ENCODE data around the gene ASXL2.
"Not testable (repeated sequence)": the region's sequence is repeated elsewhere in the genome, so short reads cannot be mapped to it uniquely, and the experiment has no call there.

The ASXL2 gene

DNA sequence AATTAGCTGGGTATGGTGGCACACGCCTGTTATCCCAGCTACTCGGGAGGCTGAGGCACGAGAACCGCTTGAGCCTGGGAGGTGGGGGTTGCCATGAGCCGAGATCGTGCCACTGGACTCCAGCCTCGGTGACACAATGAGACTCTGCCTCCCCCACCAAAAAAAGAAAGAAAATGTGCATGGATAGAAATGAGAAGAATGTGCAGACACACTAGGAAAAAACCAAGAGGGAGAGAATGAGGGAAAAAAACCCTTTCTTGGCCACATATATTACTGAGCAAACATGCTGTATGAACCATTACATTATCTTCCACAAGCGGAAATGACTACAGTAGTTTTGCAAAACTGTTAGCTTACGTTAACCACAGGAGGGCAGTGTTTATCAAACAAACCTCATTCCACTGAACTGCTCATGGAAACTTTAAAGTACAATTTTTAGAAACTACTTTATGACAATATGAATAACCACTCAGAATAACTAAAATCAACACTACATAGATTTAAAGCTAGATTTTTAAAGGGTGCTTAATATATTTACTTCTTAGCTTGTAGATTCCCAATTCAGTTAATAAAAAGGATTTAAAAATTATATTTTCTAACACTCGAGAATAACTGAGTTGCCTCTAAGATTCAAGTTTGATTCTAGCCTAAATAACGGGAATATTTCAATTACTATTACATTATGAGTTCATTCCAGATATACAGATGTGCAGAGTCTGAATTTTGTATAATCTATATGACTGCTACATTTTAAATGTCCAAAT is 26.4 kb downstream of the ASXL2 start:
- H3K4me3 ChIP-seq (ENCODE audit: low read depth in 1 of 2, low read length in 2 of 2) = no peak overlapping the region
- H3K9ac ChIP-seq (ENCODE audit: low read length) = no peak overlapping the region
- H3K27ac ChIP-seq (ENCODE audit: low read depth, low read length) = no peak overlapping the region

DNA sequence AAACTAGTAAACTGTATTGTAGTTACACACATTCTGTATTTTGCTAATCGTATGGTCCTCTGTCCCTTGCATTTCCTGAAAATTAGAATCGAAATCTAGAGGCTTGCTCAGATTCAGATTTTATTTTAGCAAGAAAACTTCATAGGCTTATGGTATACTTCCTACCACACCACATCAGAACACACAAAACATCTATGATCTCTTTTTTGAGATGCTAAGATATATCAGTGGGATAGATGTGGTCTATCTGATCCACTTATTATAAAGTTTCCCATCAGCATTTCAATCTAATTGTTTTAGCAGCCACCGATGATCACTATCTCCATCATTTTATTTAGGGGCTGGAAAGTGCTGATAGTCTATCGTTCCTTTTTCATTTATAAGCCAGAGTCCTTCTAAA is 27.9 kb downstream of the ASXL2 start:
- not testable (repeated sequence) for H3K9ac ChIP-seq (ENCODE audit: low read length); H3K4me3 ChIP-seq (ENCODE audit: low read depth in 1 of 2, low read length in 2 of 2)

More for the DNA sequence above, 26.4 kb downstream of the ASXL2 start:
- Histone ChIP-seq H3K27me3 (ENCODE audit: control insufficient read depth in 1 of 2, insufficient read depth in 2 of 2, low read length in 2 of 2) (no peaks in the 10 kb centered on the region), H3K4me1 (ENCODE audit: insufficient read depth, low read length) (peaks cover 8% of the 10 kb centered on the region), H3K9me3 (ENCODE audit: low read length) (no peaks in the 10 kb centered on the region), H3K36me3 (ENCODE audit: insufficient read depth, low read length) (no peaks in the 10 kb centered on the region)

GRCh38 chr2:25849350-25849749 is 28.9 kb downstream of the ASXL2 start:
- H3K27me3 ChIP-seq (ENCODE audit: control insufficient read depth in 1 of 2, insufficient read depth in 2 of 2, low read length in 2 of 2); H3K27ac ChIP-seq (ENCODE audit: low read depth, low read length); H3K4me1 ChIP-seq (ENCODE audit: insufficient read depth, low read length); H3K9me3 ChIP-seq (ENCODE audit: low read length); H3K4me3 ChIP-seq (ENCODE audit: low read depth in 1 of 2, low read length in 2 of 2); H3K9ac ChIP-seq (ENCODE audit: low read length); H3K36me3 ChIP-seq (ENCODE audit: insufficient read depth, low read length): not testable (repeated sequence)

More for the DNA sequence above, 27.9 kb downstream of the ASXL2 start:
- not testable (repeated sequence) for H3K4me1 ChIP-seq (ENCODE audit: insufficient read depth, low read length); H3K27me3 ChIP-seq (ENCODE audit: control insufficient read depth in 1 of 2, insufficient read depth in 2 of 2, low read length in 2 of 2); H3K27ac ChIP-seq (ENCODE audit: low read depth, low read length); H3K9me3 ChIP-seq (ENCODE audit: low read length); H3K36me3 ChIP-seq (ENCODE audit: insufficient read depth, low read length)

- H3K4me1 ChIP-seq (ENCODE audit: insufficient read depth, low read length) = no peaks in the 10 kb centered on the region
- H3K4me3 ChIP-seq (ENCODE audit: low read depth in 1 of 2, low read length in 2 of 2) = no peak overlapping the region
- peaks cover 6% of the 10 kb centered on the region for H3K36me3 ChIP-seq (ENCODE audit: insufficient read depth, low read length)
- no peak overlapping the region for H3K27ac ChIP-seq (ENCODE audit: low read depth, low read length)
- no peaks in the 10 kb centered on the region for H3K9me3 ChIP-seq (ENCODE audit: low read length)
- H3K27me3 ChIP-seq (ENCODE audit: control insufficient read depth in 1 of 2, insufficient read depth in 2 of 2, low read length in 2 of 2) = no peaks in the 10 kb centered on the region
- no peak overlapping the region for H3K9ac ChIP-seq (ENCODE audit: low read length)
Measured at GRCh38 chr2:25845843-25846505, 32.3 kb downstream of the ASXL2 start.

- Histone ChIP-seq H3K4me1 (ENCODE audit: insufficient read depth, low read length) (no peaks in the 10 kb centered on the region), H3K27me3 (ENCODE audit: control insufficient read depth in 1 of 2, insufficient read depth in 2 of 2, low read length in 2 of 2) (no peaks in the 10 kb centered on the region), H3K9ac (ENCODE audit: low read length) (no peak overlapping the region), H3K4me3 (ENCODE audit: low read depth in 1 of 2, low read length in 2 of 2) (no peak overlapping the region), H3K27ac (ENCODE audit: low read depth, low read length) (no peak overlapping the region), H3K9me3 (ENCODE audit: low read length) (no peaks in the 10 kb centered on the region), H3K36me3 (ENCODE audit: insufficient read depth, low read length) (peaks cover 6% of the 10 kb centered on the region)
Measured at GRCh38 chr2:25844089-25844488, 34.2 kb downstream of the ASXL2 start.

DNA sequence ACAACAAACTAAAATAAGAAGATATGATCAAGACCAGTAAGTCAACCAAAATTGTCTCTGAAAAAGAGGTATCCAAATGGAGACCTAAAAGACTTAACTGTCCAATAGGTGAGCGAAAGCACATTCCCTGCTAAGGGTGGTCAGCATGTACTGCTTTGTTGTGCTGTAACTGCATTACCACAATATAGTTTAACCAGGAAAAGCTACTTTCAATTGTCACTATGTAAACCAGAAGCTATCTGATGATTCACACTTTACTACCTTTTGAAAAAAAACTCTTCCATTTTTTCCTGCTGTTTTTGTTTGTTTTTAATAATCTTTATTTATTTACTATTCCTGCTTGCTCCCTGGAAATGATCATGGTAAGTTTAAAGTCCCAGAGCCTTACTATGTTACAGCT is 36.1 kb downstream of the ASXL2 start:
- Histone ChIP-seq H3K4me1 (ENCODE audit: insufficient read depth, low read length) (no peaks in the 10 kb centered on the region), H3K36me3 (ENCODE audit: insufficient read depth, low read length) (peaks cover 6% of the 10 kb centered on the region), H3K27me3 (ENCODE audit: control insufficient read depth in 1 of 2, insufficient read depth in 2 of 2, low read length in 2 of 2) (no peaks in the 10 kb centered on the region), H3K4me3 (ENCODE audit: low read depth in 1 of 2, low read length in 2 of 2) (no peak overlapping the region), H3K27ac (ENCODE audit: low read depth, low read length) (no peak overlapping the region), H3K9ac (ENCODE audit: low read length) (no peak overlapping the region), H3K9me3 (ENCODE audit: low read length) (no peaks in the 10 kb centered on the region)

DNA sequence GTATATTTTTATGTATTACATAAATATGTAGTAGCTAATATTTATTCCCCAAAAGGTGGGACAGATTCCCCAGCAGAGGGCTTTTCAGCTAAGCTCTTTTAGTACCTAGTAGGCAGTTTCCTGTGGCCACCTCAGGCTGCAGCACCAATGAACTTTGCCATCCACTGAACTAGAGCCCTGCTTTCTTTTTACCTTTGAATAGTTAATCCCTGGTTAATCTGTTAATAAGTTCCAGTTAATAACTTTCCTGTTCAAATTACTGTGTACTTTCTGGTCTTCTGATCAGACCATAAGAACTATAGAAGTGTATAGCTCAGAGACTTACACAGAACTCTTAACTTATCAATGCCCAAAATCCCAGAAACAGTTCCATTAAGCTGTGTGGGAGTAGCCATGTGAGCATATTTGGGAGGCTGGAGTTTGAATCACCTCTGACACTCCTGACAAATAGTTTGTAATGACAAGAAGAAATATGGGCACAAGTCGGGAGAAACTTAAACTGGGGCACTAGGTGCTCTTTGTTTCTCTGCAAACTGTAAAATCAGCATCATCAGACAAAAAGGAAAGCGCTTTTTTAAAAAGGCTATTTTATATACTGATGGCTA is 40.0 kb downstream of the ASXL2 start:
- Histone ChIP-seq H3K9ac (ENCODE audit: low read length) (no peak overlapping the region), H3K27me3 (ENCODE audit: control insufficient read depth in 1 of 2, insufficient read depth in 2 of 2, low read length in 2 of 2) (no peaks in the 10 kb centered on the region), H3K4me3 (ENCODE audit: low read depth in 1 of 2, low read length in 2 of 2) (no peak overlapping the region), H3K9me3 (ENCODE audit: low read length) (no peaks in the 10 kb centered on the region), H3K36me3 (ENCODE audit: insufficient read depth, low read length) (no peaks in the 10 kb centered on the region), H3K27ac (ENCODE audit: low read depth, low read length) (no peak overlapping the region), H3K4me1 (ENCODE audit: insufficient read depth, low read length) (no peaks in the 10 kb centered on the region)

GRCh38 chr2:25835906-25836305 is 42.4 kb downstream of the ASXL2 start:
- Histone ChIP-seq H3K27ac (ENCODE audit: low read depth, low read length) (no peak overlapping the region), H3K27me3 (ENCODE audit: control insufficient read depth in 1 of 2, insufficient read depth in 2 of 2, low read length in 2 of 2) (no peaks in the 10 kb centered on the region), H3K4me1 (ENCODE audit: insufficient read depth, low read length) (no peaks in the 10 kb centered on the region), H3K4me3 (ENCODE audit: low read depth in 1 of 2, low read length in 2 of 2) (no peak overlapping the region), H3K36me3 (ENCODE audit: insufficient read depth, low read length) (no peaks in the 10 kb centered on the region), H3K9ac (ENCODE audit: low read length) (no peak overlapping the region), H3K9me3 (ENCODE audit: low read length) (no peaks in the 10 kb centered on the region)

GRCh38 chr2:25833566-25833965 is 44.7 kb downstream of the ASXL2 start:
- no peaks in the 10 kb centered on the region for H3K9me3 ChIP-seq (ENCODE audit: low read length)
- H3K27me3 ChIP-seq (ENCODE audit: control insufficient read depth in 1 of 2, insufficient read depth in 2 of 2, low read length in 2 of 2) = no peaks in the 10 kb centered on the region
- H3K4me3 ChIP-seq (ENCODE audit: low read depth in 1 of 2, low read length in 2 of 2) = no peak overlapping the region
- H3K9ac ChIP-seq (ENCODE audit: low read length) = no peak overlapping the region
- H3K4me1 ChIP-seq (ENCODE audit: insufficient read depth, low read length) = no peaks in the 10 kb centered on the region
- no peaks in the 10 kb centered on the region for H3K36me3 ChIP-seq (ENCODE audit: insufficient read depth, low read length)
- no peak overlapping the region for H3K27ac ChIP-seq (ENCODE audit: low read depth, low read length)

DNA sequence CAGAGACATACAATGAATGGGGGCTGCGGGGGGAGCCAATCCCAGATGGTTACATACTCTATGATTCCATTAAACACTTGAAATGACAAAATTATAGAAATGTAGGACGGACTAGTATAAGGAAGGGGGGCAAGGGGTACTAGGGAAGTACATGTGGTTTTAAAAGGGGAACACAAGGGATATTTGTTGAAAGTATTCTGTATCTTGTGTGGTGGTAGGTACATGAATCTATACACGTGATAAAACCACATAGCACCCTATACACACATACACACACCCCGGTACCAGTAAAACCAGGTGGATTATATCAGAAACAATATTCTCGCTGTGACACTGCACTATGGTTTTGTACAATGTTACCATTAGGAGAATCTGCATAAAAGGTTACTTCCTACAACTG is 45.4 kb downstream of the ASXL2 start:
- H3K27ac ChIP-seq (ENCODE audit: low read depth, low read length) = no peak overlapping the region
- H3K27me3 ChIP-seq (ENCODE audit: control insufficient read depth in 1 of 2, insufficient read depth in 2 of 2, low read length in 2 of 2) = no peaks in the 10 kb centered on the region
- H3K9me3 ChIP-seq (ENCODE audit: low read length) = no peaks in the 10 kb centered on the region
- H3K4me1 ChIP-seq (ENCODE audit: insufficient read depth, low read length) = no peaks in the 10 kb centered on the region
- H3K9ac ChIP-seq (ENCODE audit: low read length) = no peak overlapping the region
- H3K4me3 ChIP-seq (ENCODE audit: low read depth in 1 of 2, low read length in 2 of 2) = no peak overlapping the region
- H3K36me3 ChIP-seq (ENCODE audit: insufficient read depth, low read length) = no peaks in the 10 kb centered on the region

DNA sequence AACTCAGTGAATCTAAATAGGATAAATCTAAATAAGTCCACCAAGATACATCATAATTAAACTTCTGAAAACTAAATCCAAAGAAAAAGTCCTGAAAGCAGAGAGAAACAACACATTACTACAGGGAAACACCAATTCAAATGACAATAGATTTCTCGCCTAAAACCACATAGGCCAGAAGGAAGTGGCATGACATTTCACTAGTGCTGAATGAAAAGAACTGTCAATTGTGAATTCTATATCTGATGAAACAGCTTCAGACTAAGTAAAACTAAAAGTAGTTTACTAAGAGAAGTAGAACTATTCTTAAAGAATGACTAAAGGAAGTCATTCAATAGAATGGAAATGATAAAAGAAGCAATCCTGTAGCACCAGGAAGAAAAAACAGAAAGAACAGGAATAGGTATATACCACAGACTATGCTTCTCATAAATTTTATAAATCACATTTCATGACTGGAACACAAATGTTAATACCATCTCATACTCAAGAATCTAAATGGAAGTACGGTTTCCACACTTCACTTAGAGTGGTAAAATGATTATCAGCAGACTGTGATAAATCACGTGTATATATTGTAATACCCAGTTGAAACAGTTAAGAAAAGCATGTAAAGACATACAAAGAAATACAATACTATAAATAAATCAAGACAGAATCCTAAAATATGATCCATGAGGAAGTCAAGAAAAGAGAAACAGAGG is 46.4 kb downstream of the ASXL2 start:
- Histone ChIP-seq H3K27me3 (ENCODE audit: control insufficient read depth in 1 of 2, insufficient read depth in 2 of 2, low read length in 2 of 2) (no peaks in the 10 kb centered on the region), H3K27ac (ENCODE audit: low read depth, low read length) (no peak overlapping the region)

More for the DNA sequence above, 46.4 kb downstream of the ASXL2 start:
- Histone ChIP-seq H3K4me3 (ENCODE audit: low read depth in 1 of 2, low read length in 2 of 2) (no peak overlapping the region), H3K4me1 (ENCODE audit: insufficient read depth, low read length) (no peaks in the 10 kb centered on the region), H3K36me3 (ENCODE audit: insufficient read depth, low read length) (no peaks in the 10 kb centered on the region), H3K9me3 (ENCODE audit: low read length) (no peaks in the 10 kb centered on the region), H3K9ac (ENCODE audit: low read length) (no peak overlapping the region)
